Transverse colon (tissue), 4 donors: ENCODE results near the gene TCAF2.
"Not testable (repeated sequence)": the region's sequence is repeated elsewhere in the genome, so short reads cannot be mapped to it uniquely, and the experiment has no call there.

Experiments used
- CTCF ChIP-seq, 5 experiments: fragments of 200-600 bp in 3 of 5; fragments of 450-650 bp in 2 of 5; sonication (generic) in 3 of 5; IDR thresholded peaks; 1 replicate in 2 of 5; 2 replicates in 3 of 5; pipeline ENCODE4 v1.5.1; 2016 to 2017; ENCODE audit warnings: antibody characterized with exemption in 5 of 5, inconsistent platforms in 3 of 5, mild to moderate bottlenecking in 2 of 5, moderate library complexity in 1 of 5
- POLR2A ChIP-seq: fragments of 450-650 bp; IDR thresholded peaks from one replicate; pipeline ENCODE4 v1.6.1; 2016; ENCODE audit warnings: antibody characterized with exemption, mild to moderate bottlenecking, moderate library complexity
- POLR2AphosphoS5 ChIP-seq, 3 donors: sonication (generic); formaldehyde crosslinking; IDR thresholded peaks; one replicate each; pipeline ENCODE4 v1.6.1; 2016; ENCODE audit warnings: antibody characterized with exemption in 3 of 3

- not testable (repeated sequence) for TF ChIP-seq CTCF (IDR thresholded peaks at IDR 0.05); POLR2AphosphoS5 (IDR thresholded peaks at IDR 0.05); POLR2A
These were observed 14.8 kb downstream of the TCAF2 start for GRCh38 chr7:143635364-143636240.
